Measurements from ENCODE around the gene APPBP2. TPM values are rescaled to one million over a fixed set of nuclear protein-coding genes. Genes with fewer than 3 reads are reported as not detected.

APPBP2 gene
- total and polyA plus RNA-seq, 12 donors = 5.5 to 63.4 (median 36.1) TPM

DNA sequence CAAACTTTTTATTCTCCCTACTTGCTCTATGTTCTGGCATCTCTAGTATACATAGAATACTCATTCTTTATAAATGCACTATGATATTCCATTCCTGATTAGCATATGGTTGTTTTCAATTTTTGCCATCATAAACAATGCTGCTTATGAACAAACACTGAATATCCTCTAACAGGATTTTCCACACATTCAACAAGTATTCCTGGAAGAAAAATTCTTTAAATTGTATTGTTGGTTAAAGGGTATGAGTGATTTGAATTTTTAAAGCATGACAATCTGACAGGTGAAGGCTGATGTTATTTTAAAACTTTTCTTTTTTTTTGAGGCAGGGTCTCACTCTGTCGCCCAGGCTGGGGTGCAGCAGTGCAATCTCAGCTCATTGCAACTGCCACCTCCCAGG is 11.5 kb downstream of the APPBP2 start:
- Histone ChIP-seq H3K4me1 (replicated peaks in 1 of 2) (peaks cover 9 to 18% of the 10 kb centered on the region in 2 donors), H3K27me3 (no peaks in the 10 kb centered on the region), H3K36me3 (replicated peaks in 1 of 2) (peaks cover 0 to 12% of the 10 kb centered on the region in 2 donors), H3K9me3 (replicated peaks in 1 of 3) (no peaks in the 10 kb centered on the region), H3K4me3 (no peak overlapping the region), H3K27ac (no peak overlapping the region)
- WGBS, 4 donors = 92 to 100% (median 95%) methylated on average over 1 of the region's 1 CpG
- intact Hi-C loops (cut with DNase I) = no loop called here
- TF ChIP-seq, protein P1, sequence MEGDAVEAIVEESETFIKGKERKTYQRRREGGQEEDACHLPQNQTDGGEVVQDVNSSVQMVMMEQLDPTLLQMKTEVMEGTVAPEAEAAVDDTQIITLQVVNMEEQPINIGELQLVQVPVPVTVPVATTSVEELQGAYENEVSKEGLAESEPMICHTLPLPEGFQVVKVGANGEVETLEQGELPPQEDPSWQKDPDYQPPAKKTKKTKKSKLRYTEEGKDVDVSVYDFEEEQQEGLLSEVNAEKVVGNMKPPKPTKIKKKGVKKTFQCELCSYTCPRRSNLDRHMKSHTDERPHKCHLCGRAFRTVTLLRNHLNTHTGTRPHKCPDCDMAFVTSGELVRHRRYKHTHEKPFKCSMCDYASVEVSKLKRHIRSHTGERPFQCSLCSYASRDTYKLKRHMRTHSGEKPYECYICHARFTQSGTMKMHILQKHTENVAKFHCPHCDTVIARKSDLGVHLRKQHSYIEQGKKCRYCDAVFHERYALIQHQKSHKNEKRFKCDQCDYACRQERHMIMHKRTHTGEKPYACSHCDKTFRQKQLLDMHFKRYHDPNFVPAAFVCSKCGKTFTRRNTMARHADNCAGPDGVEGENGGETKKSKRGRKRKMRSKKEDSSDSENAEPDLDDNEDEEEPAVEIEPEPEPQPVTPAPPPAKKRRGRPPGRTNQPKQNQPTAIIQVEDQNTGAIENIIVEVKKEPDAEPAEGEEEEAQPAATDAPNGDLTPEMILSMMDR (IDR thresholded peaks at IDR 0.05) = no peak
- no peak for DNase-seq

DNA sequence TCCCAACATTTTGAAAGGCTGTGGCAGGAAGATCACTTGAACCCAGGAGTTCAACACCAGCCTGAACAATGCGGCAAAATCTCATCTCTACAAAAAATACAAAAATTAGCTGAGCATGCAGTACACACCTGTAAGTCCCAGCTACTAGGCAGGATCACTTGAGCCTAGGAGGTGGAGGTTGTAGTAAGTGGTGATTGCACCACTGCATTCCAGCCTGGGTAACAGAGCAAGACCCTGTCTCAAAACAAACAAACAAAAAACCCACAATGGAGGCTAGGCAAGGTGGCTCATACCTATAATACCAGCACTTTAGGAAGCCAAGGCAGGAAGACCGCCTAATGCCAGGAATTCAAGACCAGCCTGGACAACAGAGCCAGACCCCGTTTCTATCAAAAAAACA is 12.0 kb downstream of the APPBP2 start:
- WGBS, 4 donors = 91 to 94% (median 93%) methylated on average over 3 of the region's 3 CpGs
- intact Hi-C loops (cut with DNase I) = no loop called here

DNA sequence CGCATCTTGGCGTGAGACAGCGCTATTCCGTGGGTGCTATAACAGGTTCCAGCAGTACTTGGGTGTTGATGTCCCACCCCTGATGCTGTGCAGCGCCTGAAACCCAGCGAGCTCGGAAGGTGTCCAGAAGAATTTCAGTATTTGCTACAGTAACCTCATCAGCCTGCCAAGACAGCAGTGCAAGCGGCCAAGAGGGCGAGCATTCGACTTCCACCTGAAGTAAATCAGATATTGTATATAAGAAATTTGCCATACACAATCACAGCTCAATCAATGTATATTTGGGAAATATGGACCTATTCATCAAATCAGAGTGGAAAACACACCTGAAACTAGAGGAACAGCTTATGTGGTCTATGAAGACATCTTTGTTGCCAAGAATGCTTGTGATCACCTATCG is 13.0 kb downstream of the APPBP2 start:
- H3K36me3 ChIP-seq (replicated peaks in 1 of 2) = peaks cover 0 to 12% of the 10 kb centered on the region in 2 donors
- H3K4me3 ChIP-seq = no peak overlapping the region
- peaks cover 9 to 25% of the 10 kb centered on the region in 2 donors for H3K4me1 ChIP-seq (replicated peaks in 1 of 2)
- H3K9me3 ChIP-seq (replicated peaks in 1 of 3) = no peaks in the 10 kb centered on the region
- intact Hi-C loops (cut with DNase I) = no loop called here
- no peaks in the 10 kb centered on the region for H3K27me3 ChIP-seq
- WGBS, 4 donors = 94 to 97% (median 95%) methylated on average over 11 of the region's 11 CpGs
- TF ChIP-seq, protein P1 (IDR thresholded peaks at IDR 0.05) = no peak
- TF ChIP-seq POLR2A (IDR thresholded peaks at IDR 0.05) = no peak
- no peak overlapping the region for H3K27ac ChIP-seq
- no peak for DNase-seq

More for the DNA sequence above, 12.0 kb downstream of the APPBP2 start:
- Histone ChIP-seq H3K4me3 (no peak overlapping the region), H3K27ac (no peak overlapping the region), H3K27me3 (no peaks in the 10 kb centered on the region), H3K9me3 (replicated peaks in 1 of 3) (no peaks in the 10 kb centered on the region), H3K4me1 (replicated peaks in 1 of 2) (peaks cover 9 to 23% of the 10 kb centered on the region in 2 donors), H3K36me3 (replicated peaks in 1 of 2) (peaks cover 0 to 12% of the 10 kb centered on the region in 2 donors)
- TF ChIP-seq, protein P1 (IDR thresholded peaks at IDR 0.05) = no peak
- no peak for TF ChIP-seq POLR2A (IDR thresholded peaks at IDR 0.05)
- DNase-seq = no peak

DNA sequence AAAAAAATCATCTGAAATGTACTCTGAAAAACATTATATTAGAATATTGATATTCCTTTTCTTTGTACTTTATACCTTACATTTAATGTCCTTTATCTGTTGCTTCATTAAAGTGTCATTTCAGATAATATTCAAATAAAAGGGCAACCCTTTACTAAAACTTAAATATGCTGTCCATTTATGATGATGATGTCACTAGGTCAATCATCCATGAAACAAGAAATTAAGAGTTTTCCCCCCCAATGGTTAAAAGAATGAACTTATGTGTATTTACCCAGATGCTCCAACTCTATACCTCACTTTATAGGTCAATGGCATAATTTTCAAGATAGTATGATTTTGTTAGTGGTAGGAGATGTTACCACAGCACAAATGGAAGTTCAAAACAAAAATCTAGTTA is 15.3 kb downstream of the APPBP2 start:
- Histone ChIP-seq H3K9me3 (replicated peaks in 1 of 3) (no peaks in the 10 kb centered on the region), H3K27ac (no peak overlapping the region), H3K4me3 (no peak overlapping the region), H3K4me1 (replicated peaks in 1 of 2) (peaks cover 9 to 43% of the 10 kb centered on the region in 2 donors), H3K27me3 (no peaks in the 10 kb centered on the region), H3K36me3 (replicated peaks in 1 of 2) (peaks cover 0 to 8% of the 10 kb centered on the region in 2 donors)
- DNase-seq = no peak
- no peak for TF ChIP-seq POLR2A (IDR thresholded peaks at IDR 0.05)
- TF ChIP-seq, protein P1 (IDR thresholded peaks at IDR 0.05) = no peak
- intact Hi-C loops (cut with DNase I) = no loop called here
